HCT116 (cell line): ENCODE measurements around the gene NPDC1. TPM values are rescaled to one million over a fixed set of nuclear protein-coding genes. Genes with fewer than 3 reads are reported as not detected.

Experiments
- ATAC-seq: fragments of 200-7000 bp; cut with Tn5 transposase; 2 replicates; pipeline ENCODE4 v1.9.1; 2020; ENCODE audit warnings: mild to moderate bottlenecking, moderate library complexity
- Bru-seq: library from RNA; stranded (reverse); fragments of 400-500 nt; gene quantifications from one replicate; lab custom pipeline; 2021; lab: Mats Ljungman, UMichigan
- BruChase-seq, 2 experiments: library from RNA; stranded (reverse); fragments of 400-500 nt; gene quantifications; one replicate each; lab custom pipeline; 2021; lab: Mats Ljungman, UMichigan
- BruUV-seq: library from RNA; stranded (reverse); fragments of 400-500 nt; replicated peaks from 2 replicates; lab custom pipeline; 2021; lab: Mats Ljungman, UMichigan
- CTCF ChIA-PET: fragments of 300-600 bp; sonication (Branson Sonifier 250); formaldehyde crosslinking; loops from one replicate; lab custom pipeline; 2021; ENCODE audit warnings: antibody characterized with exemption; lab: Charles Lee
- POLR2A ChIA-PET: fragments of 300-600, 350-600 bp; sonication (Branson Sonifier 250); formaldehyde crosslinking; loops from one replicate; lab custom pipeline; 2021; ENCODE audit warnings: antibody characterized with exemption; lab: Charles Lee
- RAD21 ChIA-PET, 2 experiments: fragments of 300-600 bp; sonication (Branson Sonifier 250); formaldehyde crosslinking; loops; one replicate each; lab custom pipeline; 2023; ENCODE audit warnings: low total read pairs in 2 of 2; ENCODE audit not compliant: uncharacterized antibody in 2 of 2, unreplicated experiment in 2 of 2, low non-redundant PET in 1 of 2; lab: Charles Lee
- DNase-seq: peaks from one replicate; pipeline ENCODE4 v3.0.0-alpha.2; 2010; ENCODE audit warnings: low read depth, low spot score
- H2AFZ ChIP-seq: fragments of 200-600 bp; shearing (Covaris generic), sonication (generic); 2 replicates; pipeline ENCODE4 v1.6.1; 2017; ENCODE audit warnings: low read depth, mixed run types, mixed read lengths, antibody characterized with exemption, low read length; ENCODE audit not compliant: poor library complexity, severe bottlenecking
- H3K27ac ChIP-seq: 2 replicates; pipeline ENCODE4 v1.5.1; 2012; ENCODE audit warnings: low read depth, low read length
- H3K27me3 ChIP-seq: fragments of 200-600 bp; sonication (generic); 2 replicates; pipeline ENCODE4 v1.6.1; 2016; ENCODE audit warnings: mixed run types, low read length, mixed read lengths; ENCODE audit not compliant: insufficient read depth
- H3K36me3 ChIP-seq, 2 experiments: fragments of 200-500 bp in 1 of 2; fragments of 200-600 bp in 1 of 2; sonication (Bioruptor generic) in 1 of 2; sonication (generic) in 1 of 2; 2 replicates each; pipeline versions ENCODE4 v1.5.1 to v1.6.1; 2014 to 2016; ENCODE audit warnings: low read length in 2 of 2, inconsistent platforms in 1 of 2, mixed read lengths in 1 of 2, mixed run types in 1 of 2; ENCODE audit not compliant: insufficient read depth in 2 of 2, control insufficient read depth in 1 of 2
- H3K4me1 ChIP-seq, 2 experiments: fragments of 200-600 bp in 1 of 2; sonication (generic) in 1 of 2; 2 replicates each; pipeline versions ENCODE4 v1.5.1 to v1.6.1; 2012 to 2017; ENCODE audit warnings: low read length in 2 of 2, inconsistent platforms in 1 of 2, mild to moderate bottlenecking in 1 of 2, mixed read lengths in 1 of 2, mixed run types in 1 of 2, moderate library complexity in 1 of 2; ENCODE audit not compliant: insufficient read depth in 2 of 2, control insufficient read depth in 1 of 2
- H3K4me2 ChIP-seq: fragments of 200-600 bp; sonication (generic); 2 replicates; pipeline ENCODE4 v1.6.1; 2017; ENCODE audit warnings: mixed run types, low read length, mixed read lengths
- H3K4me3 ChIP-seq, 2 experiments: fragments of 200-600 bp in 1 of 2; sonication (generic) in 1 of 2; replicated peaks in 1 of 2; 2 replicates each; pipeline ENCODE4 v1.5.1; 2011 to 2016; ENCODE audit warnings: low read length in 2 of 2, control low read depth in 1 of 2, low read depth in 1 of 2, mild to moderate bottlenecking in 1 of 2, mixed read lengths in 1 of 2, mixed run types in 1 of 2
- H3K79me2 ChIP-seq: fragments of 200-600 bp; sonication (generic); 2 replicates; pipeline ENCODE4 v1.6.1; 2017; ENCODE audit warnings: mild to moderate bottlenecking, mixed run types, low read length, moderate library complexity, mixed read lengths; ENCODE audit not compliant: insufficient read depth
- H3K9ac ChIP-seq: fragments of 200-600 bp; sonication (generic); 2 replicates; pipeline ENCODE4 v1.6.1; 2016; ENCODE audit warnings: low read length, mixed read lengths
- H3K9me2 ChIP-seq: fragments of 200-600 bp; sonication (generic), shearing (Covaris generic); 2 replicates; pipeline ENCODE4 v1.6.1; 2017; ENCODE audit warnings: mixed run types, mild to moderate bottlenecking, moderate library complexity; ENCODE audit not compliant: insufficient read depth
- H3K9me3 ChIP-seq, 2 experiments: fragments of 200-500 bp in 1 of 2; fragments of 200-600 bp in 1 of 2; sonication (Bioruptor generic) in 1 of 2; sonication (generic) in 1 of 2; 2 replicates each; pipeline ENCODE4 v1.6.1; 2014 to 2017; ENCODE audit warnings: low read length in 2 of 2, mixed read lengths in 2 of 2, inconsistent platforms in 1 of 2, low read depth in 1 of 2, mild to moderate bottlenecking in 1 of 2, mixed run types in 1 of 2, moderate library complexity in 1 of 2; ENCODE audit not compliant: control insufficient read depth in 1 of 2, insufficient read depth in 1 of 2
- H4K20me1 ChIP-seq: fragments of 200-600 bp; sonication (generic), shearing (Covaris generic); 2 replicates; pipeline ENCODE4 v1.6.1; 2017; ENCODE audit warnings: mixed run types, mild to moderate bottlenecking, moderate library complexity; ENCODE audit not compliant: insufficient read depth
- ATF3 ChIP-seq: IDR thresholded peaks from 2 replicates; pipeline ENCODE4 v1.6.1; 2012
- CBX3 ChIP-seq: IDR thresholded peaks from 2 replicates; pipeline ENCODE4 v1.6.1; 2012; ENCODE audit warnings: low read depth
- CEBPB ChIP-seq: IDR thresholded peaks from 2 replicates; pipeline ENCODE4 v1.6.1; 2012; ENCODE audit warnings: low read depth
- CTCF ChIP-seq, 3 experiments: fragments of 200-600 bp in 1 of 3; sonication (generic) in 1 of 3; IDR thresholded peaks in 2 of 3; conservative IDR thresholded peaks in 1 of 3; 2 replicates each; pipeline ENCODE4 v1.5.1; 2012 to 2017; ENCODE audit warnings: low read depth in 2 of 3, low read length in 2 of 3, antibody characterized with exemption in 1 of 3, borderline replicate concordance in 1 of 3, control low read depth in 1 of 3, mild to moderate bottlenecking in 1 of 3, mixed read lengths in 1 of 3, mixed run types in 1 of 3, moderate library complexity in 1 of 3; ENCODE audit not compliant: insufficient read depth in 1 of 3
- EGR1 ChIP-seq: IDR thresholded peaks from 2 replicates; pipeline ENCODE4 v1.6.1; 2012; ENCODE audit warnings: low read depth
- ELF1 ChIP-seq: IDR thresholded peaks from 2 replicates; pipeline ENCODE4 v1.6.1; 2012; ENCODE audit warnings: low read depth, borderline replicate concordance
- EZH2 ChIP-seq: fragments of 200-600 bp; sonication (generic); IDR thresholded peaks from 2 replicates; pipeline ENCODE4 v1.6.1; 2017; ENCODE audit warnings: antibody characterized with exemption, mixed run types
- EZH2phosphoT487 ChIP-seq: fragments of 200-600 bp; IDR thresholded peaks from 2 replicates; pipeline ENCODE4 v1.6.1; 2018; ENCODE audit warnings: antibody characterized with exemption, borderline replicate concordance
- JUND ChIP-seq: IDR thresholded peaks from 2 replicates; pipeline ENCODE4 v1.6.1; 2012
- MAX ChIP-seq: IDR thresholded peaks from 2 replicates; pipeline ENCODE4 v1.6.1; 2012
- POLR2A ChIP-seq: IDR thresholded peaks from 2 replicates; pipeline ENCODE4 v1.7.0; 2011; ENCODE audit warnings: borderline replicate concordance; ENCODE audit not compliant: insufficient read depth, insufficient read length; ENCODE audit errors: extremely low read depth
- POLR2AphosphoS5 ChIP-seq: IDR thresholded peaks from 2 replicates; pipeline ENCODE4 v1.6.1; 2011; ENCODE audit warnings: mild to moderate bottlenecking, low read depth, low read length, moderate library complexity
- RAD21 ChIP-seq: IDR thresholded peaks from 2 replicates; pipeline ENCODE4 v1.6.1; 2012; ENCODE audit warnings: low read depth, mild to moderate bottlenecking
- SP1 ChIP-seq: IDR thresholded peaks from 2 replicates; pipeline ENCODE4 v1.6.1; 2012; ENCODE audit warnings: low read depth
- SRF ChIP-seq: IDR thresholded peaks from 2 replicates; pipeline ENCODE4 v1.6.1; 2012; ENCODE audit warnings: low read depth
- TCF7L2 ChIP-seq: IDR thresholded peaks from 2 replicates; pipeline ENCODE4 v1.7.0; 2011; ENCODE audit warnings: borderline replicate concordance, inconsistent platforms; ENCODE audit not compliant: insufficient read depth, insufficient read length; ENCODE audit errors: extremely low read depth
- YY1 ChIP-seq: IDR thresholded peaks from 2 replicates; pipeline ENCODE4 v1.6.1; 2011; ENCODE audit warnings: low read length, low read depth, moderate library complexity, mild to moderate bottlenecking; ENCODE audit not compliant: insufficient replicate concordance; ENCODE audit errors: extremely low read depth
- ZFX ChIP-seq: fragments of 450-650 bp; IDR thresholded peaks from 2 replicates; pipeline ENCODE4 v1.6.1; 2017
- ZNF274 ChIP-seq: fragments of 200-500 bp; sonication (Bioruptor generic); IDR thresholded peaks from 2 replicates; pipeline ENCODE4 v1.6.1; 2014; ENCODE audit warnings: mild to moderate bottlenecking, low read depth, low read length, inconsistent platforms
- intact Hi-C: fragments of 100-400 bp; cut with micrococcal nuclease; formaldehyde crosslinking; loops from 2 replicates; pipeline ENCODE4 v1.10.0; 2022
- long read RNA-seq: library from polyadenylated mRNA; unstranded; transcript quantifications from one replicate; pipeline ENCODE4 v2.0.0, GENCODE V29; 2021; ENCODE audit not compliant: unreplicated experiment
- polyA plus RNA-seq: library from polyadenylated mRNA; unstranded; fragments of >200 nt; gene quantifications from 2 replicates; pipeline ENCODE4 v1.2.1, GENCODE V29; 2012; ENCODE audit warnings: missing spikeins
- total RNA-seq: library from RNA; stranded (reverse); gene quantifications from one replicate; pipeline ENCODE4 v1.2.1, GENCODE V29; 2021; ENCODE audit not compliant: unreplicated experiment

The NPDC1 gene
- 98.8 TPM for total RNA-seq
- 81.4 and 86.0 TPM in 2 replicates for polyA plus RNA-seq
- percentile 71 among the genes with signal in this experiment for Bru-seq, nascent RNA
- BruChase-seq, experiment 1, labeled RNA remaining after a 6-hour chase = percentile 89 among the genes with signal in this experiment
- percentile 86 among the genes with signal in this experiment for BruChase-seq, experiment 2, labeled RNA remaining after a 2-hour chase
- long read RNA-seq, transcript NPDC1-201 (8 exons, 2,187 nt) = minor isoform, 41 of 175 reads
- long read RNA-seq, transcript NPDC1-202 (9 exons, 1,494 nt) = major isoform, 70 of 175 reads
- long read RNA-seq, partial matches to known transcripts = 29 of 175 reads
- long read RNA-seq, other reads (novel, unspliced or antisense) = 33 of 175 reads

- Histone ChIP-seq H3K4me3 (peak within 1 kb of the TSS; percentile 55 to 90), H3K36me3 (no peaks in the 10 kb centered on the region), H4K20me1 (no peaks in the 10 kb centered on the region), H2AFZ (peak within 1 kb of the TSS; percentile 85), H3K9me2 (no peaks in the 10 kb centered on the region), H3K4me2 (peak within 1 kb of the TSS; percentile 97), H3K9ac (peak within 1 kb of the TSS; percentile 74), H3K27ac (peak within 1 kb of the TSS; percentile 77), H3K9me3 (no peaks in the 10 kb centered on the region), H3K4me1 (peaks cover 12 to 26% of the 10 kb centered on the region in 2 experiments), H3K79me2 (peaks cover 24% of the 10 kb centered on the region; the same call in 1 of the 2 replicates), H3K27me3 (no peaks in the 10 kb centered on the region)
- BruUV-seq = no TSS peak
- ChIA-PET RAD21 (interaction anchor here (0.6 to 1.1 kb wide), 6 partner anchors 11 to 181 kb away, joined by 3 to 5 read pairs (median 4); partner anchors contain the start of genes FUT7 (in 1 of the 2), RNF224 (in 1 of the 2) and SAPCD2 (in 1 of the 2)), POLR2A (interaction anchor here (1.0 kb wide), 1 partner anchor 195 kb away, joined by 3 read pairs; the partner anchor contains the start of gene TUBB4B), CTCF (interaction anchor here (0.8 to 2.4 kb wide), 27 partner anchors 8 to 259 kb away, joined by 3 to 57 read pairs (median 6); partner anchors contain the start of genes ABCA2, AJM1, CYSRT1 and MAN1B1)
- intact Hi-C loops = loop anchor here (1.0 to 5.0 kb wide), 3 partner anchors 21 to 259 kb away; partner anchors contain the start of genes CYSRT1 and RNF224
- ATAC-seq = peak; percentile 73
- TF ChIP-seq EGR1 = no peak
- TF ChIP-seq CBX3 = no peak
- TF ChIP-seq POLR2A = no peak
- peak; percentile 44 for TF ChIP-seq YY1
- no peak for TF ChIP-seq ELF1
- no peak for TF ChIP-seq ATF3
- TF ChIP-seq RAD21 = no peak
- no peak for TF ChIP-seq TCF7L2
- 0 out of 2 replicates have a peak, but pooled peaks have one; percentile 3 for TF ChIP-seq ZFX
- TF ChIP-seq EZH2phosphoT487 = no peak
- TF ChIP-seq MAX = no peak
- peak in 2 of 3 experiments; percentile 82 to 86; a peak in 4 of 6 replicates for TF ChIP-seq CTCF (IDR thresholded peaks at IDR 0.05 in 2 of 3, conservative IDR thresholded peaks at IDR 0.05 in 1 of 3; ENCODE audit: borderline replicate concordance in 1 of 3, insufficient read depth in 1 of 3, low read depth in 2 of 3, low read length in 2 of 3)
- no peak for TF ChIP-seq EZH2
- TF ChIP-seq SRF = no peak
- no peak for TF ChIP-seq JUND
- no peak for TF ChIP-seq CEBPB
- no peak for TF ChIP-seq ZNF274
- peak; percentile 71 for TF ChIP-seq POLR2AphosphoS5
- TF ChIP-seq SP1 = no peak
- DNase-seq = peak; percentile 68
These were observed at the start of gene NPDC1 for GRCh38 chr9:137046088-137046787. NPDC1 (minus strand) TSS chr9:137046177; CDS start chr9:137045989, 188 bp downstream.
